Activated naive CD4-positive, alpha-beta T cell treated with anti-CD3 and anti-CD28 coated beads, Interleukin-2, amount 10 ng/mL, durations not matched to agents 7 days and 5 days (primary cell): ENCODE data around the gene SUPT20H.
"Not testable (repeated sequence)": the region's sequence is repeated elsewhere in the genome, so short reads cannot be mapped to it uniquely, and the experiment has no call there.

Experiments
- CTCF ChIA-PET: fragments of 350-600 bp; sonication (Branson Sonifier 250); formaldehyde crosslinking; loops from one replicate; lab custom pipeline; 2021; ENCODE audit warnings: antibody characterized with exemption; lab: Charles Lee
- DNase-seq: peaks from one replicate; pipeline ENCODE4 v3.0.0-alpha.2; 2020
- H3K27ac Mint-ChIP-seq: one replicate; pipeline ENCODE4 v1.8.0; 2021; ENCODE audit warnings: mild to moderate bottlenecking, moderate library complexity, mixed read lengths
- H3K27me3 Mint-ChIP-seq: one replicate; pipeline ENCODE4 v1.8.0; 2021; ENCODE audit warnings: mild to moderate bottlenecking, mixed read lengths
- H3K36me3 Mint-ChIP-seq: one replicate; pipeline ENCODE4 v1.8.0; 2021; ENCODE audit warnings: mixed read lengths
- H3K4me1 Mint-ChIP-seq: one replicate; pipeline ENCODE4 v1.8.0; 2021; ENCODE audit warnings: mixed read lengths
- H3K4me3 Mint-ChIP-seq: one replicate; pipeline ENCODE4 v1.8.0; 2021; ENCODE audit warnings: mild to moderate bottlenecking, moderate library complexity, mixed read lengths
- H3K9me3 Mint-ChIP-seq: one replicate; pipeline ENCODE4 v1.8.0; 2021; ENCODE audit warnings: mixed read lengths

Gene SUPT20H

DNA sequence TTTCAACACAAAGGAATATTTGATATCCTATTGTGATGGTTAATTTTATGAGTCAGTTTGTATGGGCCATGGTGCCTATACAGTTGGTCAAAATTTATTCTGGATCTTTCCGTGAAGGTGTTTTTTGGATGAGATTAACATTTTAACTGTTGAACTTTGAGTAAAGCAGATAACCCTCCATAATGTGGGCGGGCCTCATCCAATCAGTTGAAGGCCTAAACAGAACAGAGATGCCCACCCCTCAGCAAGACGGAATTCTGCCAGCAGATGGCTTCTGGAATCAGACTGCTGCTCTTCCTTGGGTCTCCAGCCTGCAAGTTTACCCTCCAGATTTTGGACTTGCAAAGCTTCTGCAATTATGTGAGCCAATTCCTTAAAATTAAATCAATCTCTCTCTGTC, 30.0 kb upstream of the SUPT20H start:
- no peak for DNase-seq
- Mint-ChIP-seq H3K27ac (no peak overlapping the region), H3K9me3 (no peaks in the 10 kb centered on the region), H3K4me1 (no peaks in the 10 kb centered on the region), H3K36me3 (no peaks in the 10 kb centered on the region), H3K27me3 (no peaks in the 10 kb centered on the region), H3K4me3 (no peak overlapping the region)
- CTCF ChIA-PET, result no interaction called here

DNA sequence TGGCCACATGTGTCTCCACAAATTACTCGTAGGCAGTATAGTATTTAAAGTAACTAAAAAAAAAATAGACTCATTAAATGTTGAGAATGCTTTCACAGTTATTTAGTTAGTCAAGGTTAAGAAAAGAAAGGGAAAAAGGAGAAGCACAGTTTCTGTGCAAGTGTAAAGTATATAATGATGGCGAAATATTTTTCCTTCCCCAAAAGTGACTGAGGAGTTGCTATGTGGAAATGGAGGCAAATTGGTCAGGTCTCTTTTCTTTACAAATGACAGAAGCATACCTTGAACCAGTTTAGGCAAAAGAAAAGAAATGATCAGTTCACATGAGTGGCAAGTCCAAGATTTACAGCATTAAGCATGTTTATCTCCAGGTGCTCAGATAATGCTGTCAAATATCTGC, 28.0 kb upstream of the SUPT20H start:
- Mint-ChIP-seq H3K4me3 (no peak overlapping the region), H3K27ac (no peak overlapping the region), H3K36me3 (no peaks in the 10 kb centered on the region), H3K4me1 (no peaks in the 10 kb centered on the region), H3K27me3 (no peaks in the 10 kb centered on the region), H3K9me3 (no peaks in the 10 kb centered on the region)
- no peak for DNase-seq
- CTCF ChIA-PET, result no interaction called here

DNA sequence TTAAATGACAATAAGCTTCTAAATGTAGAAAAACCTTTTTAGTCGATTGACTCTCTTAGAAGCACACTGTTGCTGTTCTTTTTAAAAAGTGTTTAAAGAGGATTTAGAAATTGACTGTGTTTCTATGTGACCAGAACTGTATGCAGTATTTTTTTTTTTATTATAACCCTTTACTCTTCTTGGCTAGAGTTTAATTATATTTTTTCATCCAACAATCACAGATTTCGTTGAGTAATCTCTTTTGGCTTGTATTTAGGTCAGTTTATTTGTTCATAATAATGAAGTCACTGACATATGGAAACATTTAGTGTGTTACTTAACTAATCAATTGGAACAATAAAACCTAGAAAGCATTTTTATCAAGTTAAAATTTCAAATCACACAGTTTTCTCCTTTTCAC, 26.1 kb upstream of the SUPT20H start:
- H3K27me3 Mint-ChIP-seq, result peaks cover 3% of the 10 kb centered on the region
- H3K4me3 Mint-ChIP-seq, result no peak overlapping the region
- no peaks in the 10 kb centered on the region for H3K36me3 Mint-ChIP-seq
- no peaks in the 10 kb centered on the region for H3K9me3 Mint-ChIP-seq
- CTCF ChIA-PET, result no interaction called here
- no peak overlapping the region for H3K27ac Mint-ChIP-seq
- H3K4me1 Mint-ChIP-seq, result no peaks in the 10 kb centered on the region
- DNase-seq, result no peak

DNA sequence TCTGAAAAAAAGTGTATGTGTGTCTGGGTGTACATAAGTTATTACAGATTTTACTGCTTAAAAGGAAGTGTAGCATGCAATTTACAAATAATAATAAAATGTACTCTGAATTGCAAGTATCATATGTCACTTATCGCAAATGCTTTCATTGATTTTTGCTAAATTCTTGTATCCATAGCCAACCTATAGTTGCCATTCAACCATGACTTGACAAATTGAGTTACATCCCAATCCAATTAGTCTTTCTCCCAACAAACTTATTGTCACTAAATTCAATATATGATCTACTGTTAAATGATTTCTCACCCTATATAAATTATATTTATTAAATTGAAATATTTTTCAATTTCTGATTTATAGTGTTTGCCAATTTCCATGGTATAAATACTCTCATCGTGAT, 17.3 kb upstream of the SUPT20H start:
- Mint-ChIP-seq H3K4me3 (no peak overlapping the region), H3K36me3 (no peaks in the 10 kb centered on the region), H3K4me1 (no peaks in the 10 kb centered on the region), H3K27ac (no peak overlapping the region), H3K9me3 (no peaks in the 10 kb centered on the region), H3K27me3 (peaks cover 16% of the 10 kb centered on the region)
- DNase-seq, result no peak
- CTCF ChIA-PET, result no interaction called here

DNA sequence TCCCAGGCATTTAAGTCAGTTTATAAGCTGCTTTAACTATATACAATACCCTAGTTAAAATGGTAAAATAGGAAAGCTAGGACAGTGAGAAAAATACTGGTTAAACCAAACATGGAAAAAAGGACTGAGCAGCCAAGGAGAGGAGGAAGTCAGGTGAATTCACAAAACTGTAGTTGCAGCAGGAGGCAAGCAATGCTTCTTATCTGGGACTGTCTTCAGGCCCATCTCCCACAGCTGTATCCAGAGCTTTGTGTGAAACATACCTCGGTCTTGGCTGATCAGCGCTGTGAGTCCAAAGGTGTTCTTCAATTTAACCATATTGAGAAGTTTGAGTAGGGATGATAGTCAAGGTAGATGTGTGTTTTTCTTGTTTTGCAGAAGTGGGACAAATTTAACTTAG, 15.7 kb upstream of the SUPT20H start:
- H3K27ac Mint-ChIP-seq, result no peak overlapping the region
- CTCF ChIA-PET, result no interaction called here
- H3K36me3 Mint-ChIP-seq, result no peaks in the 10 kb centered on the region
- H3K4me1 Mint-ChIP-seq, result no peaks in the 10 kb centered on the region
- peaks cover 20% of the 10 kb centered on the region for H3K27me3 Mint-ChIP-seq
- H3K9me3 Mint-ChIP-seq, result no peaks in the 10 kb centered on the region
- no peak for DNase-seq
- no peak overlapping the region for H3K4me3 Mint-ChIP-seq

DNA sequence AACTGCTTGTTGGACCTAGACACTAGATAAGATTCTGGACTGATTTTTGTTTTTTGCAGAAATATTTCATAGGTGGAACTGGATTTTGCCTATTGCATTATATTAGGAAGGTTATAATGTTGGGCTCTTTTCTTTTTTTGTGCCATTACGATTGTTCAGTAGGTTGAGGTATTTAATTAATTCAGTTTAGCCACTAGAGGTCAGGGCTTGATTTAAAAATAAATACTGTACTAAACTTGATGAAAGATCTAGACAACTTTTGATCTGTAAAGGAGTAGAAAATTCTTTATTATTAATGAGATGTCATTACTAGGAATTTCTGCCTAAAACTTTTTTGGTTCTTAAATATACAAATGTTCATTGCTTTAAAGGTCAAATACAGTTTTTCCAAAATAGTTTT, 15.2 kb upstream of the SUPT20H start:
- Mint-ChIP-seq H3K27ac (no peak overlapping the region), H3K9me3 (no peaks in the 10 kb centered on the region), H3K4me1 (no peaks in the 10 kb centered on the region), H3K4me3 (no peak overlapping the region), H3K27me3 (peaks cover 20% of the 10 kb centered on the region), H3K36me3 (no peaks in the 10 kb centered on the region)
- CTCF ChIA-PET, result interaction anchor here (1.0 kb wide), 1 partner anchor 19 kb away, joined by 3 read pairs; no protein-coding TSS in a partner anchor
- DNase-seq, result no peak

DNA sequence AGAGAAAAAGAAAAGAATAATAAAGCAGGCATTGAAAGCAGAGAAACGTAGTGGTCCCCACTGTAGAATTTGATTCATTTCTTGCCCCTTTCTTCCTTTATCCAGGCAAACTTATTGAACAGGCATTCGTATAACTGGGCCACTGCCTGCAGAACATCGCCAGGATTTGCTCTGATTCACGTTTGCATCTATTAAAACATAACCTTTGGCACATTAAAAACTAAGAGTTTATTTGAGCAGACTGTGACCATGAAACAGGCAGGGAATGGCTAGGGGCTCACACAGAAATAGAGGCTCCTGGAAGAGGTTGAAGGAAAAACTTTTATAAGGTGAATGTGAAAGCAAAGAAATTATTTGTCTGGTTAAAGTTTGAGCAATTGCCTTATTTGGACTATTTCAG, 12.5 kb upstream of the SUPT20H start:
- Mint-ChIP-seq H3K27me3 (peaks cover 20% of the 10 kb centered on the region), H3K4me1 (no peaks in the 10 kb centered on the region), H3K36me3 (no peaks in the 10 kb centered on the region), H3K27ac (no peak overlapping the region), H3K9me3 (no peaks in the 10 kb centered on the region), H3K4me3 (no peak overlapping the region)
- CTCF ChIA-PET, result no interaction called here
- no peak for DNase-seq

DNA sequence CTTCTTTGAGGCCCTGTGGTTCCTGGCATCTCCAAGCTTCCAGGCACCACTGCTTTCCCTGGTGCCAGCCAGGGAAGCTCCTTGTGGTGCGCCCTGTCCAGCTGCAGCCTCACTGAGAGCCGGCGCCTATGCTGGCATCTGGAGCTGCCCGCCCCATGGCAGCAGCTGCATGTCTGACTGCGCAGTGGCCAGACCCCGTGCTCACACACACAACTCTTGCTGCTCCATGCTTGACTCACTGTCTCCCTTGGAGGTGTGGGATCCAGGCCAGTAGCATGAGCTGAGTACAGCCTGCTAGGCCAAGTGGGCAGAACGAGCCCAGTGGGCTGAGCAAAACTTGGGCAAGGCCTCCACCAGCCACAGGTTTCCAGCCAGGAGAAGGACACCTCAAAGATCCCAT, 11.5 kb upstream of the SUPT20H start:
- no peaks in the 10 kb centered on the region for H3K4me1 Mint-ChIP-seq
- peaks cover 23% of the 10 kb centered on the region for H3K27me3 Mint-ChIP-seq
- no peaks in the 10 kb centered on the region for H3K9me3 Mint-ChIP-seq
- CTCF ChIA-PET, result interaction anchor here (0.7 to 1.2 kb wide), 2 partner anchors 386 to 652 kb away, joined by 3 read pairs; no protein-coding TSS in a partner anchor
- no peak overlapping the region for H3K4me3 Mint-ChIP-seq
- no peak overlapping the region for H3K27ac Mint-ChIP-seq
- H3K36me3 Mint-ChIP-seq, result no peaks in the 10 kb centered on the region
- DNase-seq, result no peak

DNA sequence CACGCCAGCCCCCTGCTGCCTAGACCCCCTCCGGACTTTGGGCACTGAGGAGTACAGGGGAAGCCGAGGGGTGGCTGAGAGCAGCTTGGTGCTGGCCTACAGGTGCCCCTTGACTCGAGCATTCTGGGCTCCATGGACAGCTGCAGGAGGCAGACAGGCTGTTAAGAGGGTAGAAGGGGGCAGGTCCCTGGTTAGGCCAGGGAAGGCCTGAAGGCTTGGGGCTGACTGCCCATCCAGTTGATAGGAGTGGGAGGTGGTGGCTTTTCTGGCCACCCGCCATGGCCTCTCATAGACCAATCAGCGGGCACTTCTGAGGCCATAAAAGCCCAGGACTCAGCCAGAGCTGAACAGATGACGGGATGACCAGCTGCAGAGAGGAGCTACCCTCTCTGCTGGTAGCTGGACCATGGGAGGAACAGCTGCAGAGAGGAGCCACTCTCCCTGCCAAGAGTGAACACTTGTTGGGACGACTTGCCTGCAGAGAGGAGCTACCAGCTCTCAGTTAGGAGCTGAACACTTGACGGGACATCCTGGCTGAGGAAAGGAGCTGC, 10.7 kb upstream of the SUPT20H start:
- no peak overlapping the region for H3K27ac Mint-ChIP-seq
- H3K27me3 Mint-ChIP-seq, result peaks cover 24% of the 10 kb centered on the region
- no peak for DNase-seq
- H3K4me3 Mint-ChIP-seq, result no peak overlapping the region
- CTCF ChIA-PET, result no interaction called here
- H3K36me3 Mint-ChIP-seq, result no peaks in the 10 kb centered on the region
- no peaks in the 10 kb centered on the region for H3K9me3 Mint-ChIP-seq
- H3K4me1 Mint-ChIP-seq, result no peaks in the 10 kb centered on the region

DNA sequence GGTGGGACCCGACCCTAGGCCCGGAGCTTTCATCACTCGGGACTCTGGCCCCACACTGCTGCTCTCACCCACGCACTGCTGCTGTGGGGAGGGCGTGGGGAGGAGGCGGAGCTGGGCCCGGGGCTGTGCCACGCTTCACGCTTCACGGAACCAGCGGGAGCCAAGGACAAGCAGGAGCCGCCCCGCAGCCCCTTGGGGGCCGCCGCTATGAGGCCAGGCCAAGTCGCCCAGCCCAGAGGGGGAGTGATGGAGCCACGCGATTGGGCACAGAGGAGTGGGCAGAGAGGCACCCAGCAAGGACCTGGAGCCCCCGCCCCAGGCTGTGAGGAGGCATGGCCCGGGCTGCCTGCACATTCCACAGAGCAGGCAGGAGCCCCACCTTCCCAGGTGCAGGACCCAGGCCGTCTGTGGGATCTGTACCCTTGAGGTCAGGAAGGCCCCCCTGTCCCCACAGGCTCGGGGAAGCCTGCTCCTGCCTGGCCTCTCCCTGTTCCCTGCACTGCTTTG, 10.2 kb upstream of the SUPT20H start:
- no peaks in the 10 kb centered on the region for H3K36me3 Mint-ChIP-seq

DNA sequence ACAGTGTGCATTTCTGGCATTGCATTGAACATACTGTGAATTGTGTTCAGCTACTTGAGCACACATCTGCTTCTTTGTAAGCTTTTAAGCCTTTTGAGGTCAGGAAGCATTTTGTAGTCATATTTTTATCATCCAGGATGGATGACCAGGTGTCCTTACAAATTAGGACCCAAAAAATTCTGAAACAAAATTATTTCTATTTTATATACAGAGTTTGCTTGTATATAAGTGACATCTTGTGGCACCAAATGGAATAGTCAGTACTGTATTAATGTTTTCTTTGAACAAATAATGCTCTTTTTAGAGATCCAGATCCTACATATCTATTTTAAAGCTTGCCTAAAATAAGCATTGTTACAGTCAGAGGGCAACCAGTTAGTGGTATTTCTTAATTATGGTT, 9.5 kb upstream of the SUPT20H start:
- CTCF ChIA-PET, result interaction anchor here (1.0 to 1.2 kb wide), 2 partner anchors 12 to 88 kb away, joined by 3 read pairs; no protein-coding TSS in a partner anchor
- H3K4me3 Mint-ChIP-seq, result no peak overlapping the region
- no peaks in the 10 kb centered on the region for H3K9me3 Mint-ChIP-seq
- H3K36me3 Mint-ChIP-seq, result no peaks in the 10 kb centered on the region
- no peaks in the 10 kb centered on the region for H3K4me1 Mint-ChIP-seq
- DNase-seq, result no peak
- H3K27me3 Mint-ChIP-seq, result peaks cover 22% of the 10 kb centered on the region
- H3K27ac Mint-ChIP-seq, result no peak overlapping the region

More for the DNA sequence above, 10.2 kb upstream of the SUPT20H start:
- peaks cover 24% of the 10 kb centered on the region for H3K27me3 Mint-ChIP-seq
- H3K9me3 Mint-ChIP-seq, result no peaks in the 10 kb centered on the region
- no peak overlapping the region for H3K4me3 Mint-ChIP-seq
- no peak overlapping the region for H3K27ac Mint-ChIP-seq
- CTCF ChIA-PET, result interaction anchor here (1.0 kb wide), 1 partner anchor 89 kb away, joined by 3 read pairs; no protein-coding TSS in a partner anchor
- H3K4me1 Mint-ChIP-seq, result no peaks in the 10 kb centered on the region
- DNase-seq, result no peak

DNA sequence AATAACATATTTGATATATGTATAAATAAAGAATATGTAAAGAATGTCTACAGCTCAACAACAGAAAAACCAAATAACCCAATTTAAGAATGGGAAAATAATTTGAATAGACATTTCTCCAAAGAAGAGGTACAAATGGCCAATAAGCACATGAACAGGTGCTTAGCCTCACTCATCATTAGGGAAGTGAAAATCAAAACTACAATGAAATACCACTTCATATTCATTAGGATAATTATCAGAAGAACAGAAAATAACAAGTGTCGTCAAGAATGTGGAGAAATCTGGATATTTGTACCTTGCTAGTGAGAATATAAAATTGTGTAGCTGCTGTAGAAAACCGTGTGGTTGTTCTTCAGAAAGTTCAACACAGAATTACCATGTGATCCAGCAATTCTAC, 8.4 kb upstream of the SUPT20H start:
- Mint-ChIP-seq H3K36me3 (no peaks in the 10 kb centered on the region), H3K27ac (no peak overlapping the region), H3K4me1 (no peaks in the 10 kb centered on the region), H3K4me3 (no peak overlapping the region), H3K9me3 (no peaks in the 10 kb centered on the region), H3K27me3 (peaks cover 12% of the 10 kb centered on the region)
- CTCF ChIA-PET, result interaction anchor here (1.2 kb wide), 1 partner anchor 11 kb away, joined by 3 read pairs; no protein-coding TSS in a partner anchor
- no peak for DNase-seq

DNA sequence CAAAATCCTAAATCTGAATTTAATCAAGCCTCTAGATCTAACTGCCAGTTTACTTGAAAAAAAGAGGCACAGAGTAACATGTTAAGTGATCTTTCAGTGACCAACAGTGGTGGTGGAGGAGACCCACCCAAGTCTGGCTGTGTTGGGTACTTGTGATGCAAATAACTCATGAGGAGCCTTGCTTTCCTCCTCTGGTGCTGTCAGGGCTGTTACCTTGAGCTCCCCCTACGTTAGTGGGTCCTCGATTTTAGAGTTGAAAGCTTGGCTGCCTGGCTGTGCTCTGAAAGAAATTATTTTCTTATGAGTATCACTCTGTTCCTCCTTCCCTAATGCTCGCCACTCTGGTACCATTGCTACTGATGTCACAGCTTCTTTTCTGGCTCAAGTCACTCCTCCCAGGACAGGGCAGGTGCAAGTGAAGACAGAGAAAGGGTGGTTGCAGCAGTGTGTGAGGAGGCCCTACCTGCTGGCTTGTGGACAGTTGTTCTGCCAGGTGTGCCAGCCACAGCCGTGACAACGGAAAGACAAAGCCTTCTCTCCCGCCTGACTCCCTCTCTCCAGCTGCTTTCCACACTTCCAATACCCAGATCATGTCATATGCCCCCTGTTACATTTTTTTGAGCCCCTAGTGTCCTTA, 6.5 kb upstream of the SUPT20H start:
- Mint-ChIP-seq H3K27ac (no peak overlapping the region), H3K4me3 (no peak overlapping the region), H3K36me3 (no peaks in the 10 kb centered on the region), H3K9me3 (no peaks in the 10 kb centered on the region), H3K27me3 (peaks cover 7% of the 10 kb centered on the region), H3K4me1 (no peaks in the 10 kb centered on the region)
- CTCF ChIA-PET, result no interaction called here
- no peak for DNase-seq

DNA sequence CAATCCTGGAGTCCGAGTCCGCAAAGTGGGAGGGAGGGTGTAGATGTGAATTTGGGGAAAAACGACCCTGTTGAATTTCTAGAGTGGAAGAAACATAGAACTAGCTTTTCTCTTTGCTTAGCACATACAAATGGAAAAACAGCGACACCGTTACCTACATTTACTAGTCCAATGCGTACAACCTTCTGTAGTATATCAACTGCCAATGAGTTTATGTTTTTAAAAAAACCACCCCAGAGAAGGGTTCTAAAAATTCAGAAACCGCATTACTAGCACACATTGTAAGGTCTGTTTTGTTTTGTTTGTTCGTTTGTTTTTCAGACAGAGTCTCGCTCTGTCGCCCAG, 332 bp upstream of the SUPT20H start:
- CTCF ChIA-PET, result no interaction called here

DNA sequence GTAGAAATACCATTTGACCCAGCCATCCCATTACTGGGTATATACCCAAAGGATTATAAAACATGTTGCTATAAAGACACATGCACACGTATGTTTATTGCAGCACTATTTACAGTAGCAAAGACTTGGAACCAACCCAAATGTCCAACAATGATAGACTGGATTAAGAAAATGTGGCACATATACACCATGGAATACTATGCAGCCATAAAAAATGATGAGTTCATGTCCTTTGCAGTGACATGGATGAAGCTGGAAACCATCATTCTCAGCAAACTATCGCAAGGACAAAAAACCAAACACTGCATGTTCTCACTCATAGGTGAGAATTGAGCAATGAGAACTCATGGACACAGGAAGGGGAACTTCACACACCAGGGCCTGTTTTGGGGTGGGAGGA, 3.3 kb downstream of the SUPT20H start:
- H3K27me3 Mint-ChIP-seq, H3K9me3 Mint-ChIP-seq, H3K4me3 Mint-ChIP-seq, CTCF ChIA-PET, DNase-seq, H3K27ac Mint-ChIP-seq: not testable (repeated sequence)
- Mint-ChIP-seq H3K4me1 (peaks cover 50% of the 10 kb centered on the region), H3K36me3 (peaks cover 48% of the 10 kb centered on the region)

More for the DNA sequence above, 332 bp upstream of the SUPT20H start:
- H3K27ac Mint-ChIP-seq, result peak overlapping the region; percentile 91
- H3K9me3 Mint-ChIP-seq, result peaks cover 5% of the 10 kb centered on the region
- H3K36me3 Mint-ChIP-seq, result peaks cover 23% of the 10 kb centered on the region
- no peak for DNase-seq
- no peaks in the 10 kb centered on the region for H3K27me3 Mint-ChIP-seq
- peak overlapping the region; percentile 91 for H3K4me3 Mint-ChIP-seq
- H3K4me1 Mint-ChIP-seq, result peaks cover 34% of the 10 kb centered on the region
